ENCODE results near the gene PLIN5. TPM values are rescaled to one million over a fixed set of nuclear protein-coding genes. Genes with fewer than 3 reads are reported as not detected.

PLIN5 gene
- polyA plus RNA-seq, 4 donors: 2.7 to 4.8 (median 3.5) TPM

DNA sequence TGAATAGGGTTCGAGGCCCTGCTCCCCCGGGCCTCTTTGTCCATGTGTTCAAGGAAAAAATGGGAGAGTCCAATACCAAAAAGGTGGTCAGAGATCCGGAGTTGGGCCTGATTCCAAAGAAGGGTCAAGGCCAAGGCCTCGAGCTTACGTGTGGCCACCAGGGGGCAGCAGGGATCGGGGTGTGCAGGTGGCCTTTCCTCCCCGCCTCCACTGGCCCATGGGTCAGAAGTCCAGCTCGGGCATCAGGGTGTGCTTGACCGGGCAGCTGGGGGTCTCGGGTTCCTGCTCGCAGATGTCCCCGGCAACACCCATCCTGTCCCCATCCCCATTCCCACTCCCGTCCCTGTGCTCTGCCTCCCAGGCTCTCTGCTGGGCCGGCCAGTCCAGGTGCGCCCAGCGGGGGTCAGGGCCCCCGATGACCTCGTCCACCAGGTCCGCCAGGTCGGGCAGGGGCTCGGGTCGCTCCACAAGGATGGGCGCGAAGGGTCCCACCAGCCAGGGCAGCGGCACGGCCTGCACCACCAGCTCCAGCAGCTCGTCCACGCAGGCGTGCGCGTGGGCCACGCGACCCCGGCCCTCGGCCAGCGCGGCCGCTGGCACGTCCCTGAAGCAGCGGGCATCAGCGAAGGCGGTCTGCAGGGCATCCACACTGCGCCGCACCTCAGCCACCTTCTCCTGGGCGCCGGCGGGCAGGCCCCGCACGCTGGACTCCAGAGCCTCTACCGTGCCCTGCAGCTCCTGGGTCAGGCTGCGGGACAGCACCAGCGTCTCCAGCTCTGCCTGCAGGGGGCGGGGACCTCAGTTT is 11.5 kb downstream of the PLIN5 start:
- DNase-seq (ENCODE audit: low read depth in 4 of 4, low spot score in 3 of 4): no peak

DNA sequence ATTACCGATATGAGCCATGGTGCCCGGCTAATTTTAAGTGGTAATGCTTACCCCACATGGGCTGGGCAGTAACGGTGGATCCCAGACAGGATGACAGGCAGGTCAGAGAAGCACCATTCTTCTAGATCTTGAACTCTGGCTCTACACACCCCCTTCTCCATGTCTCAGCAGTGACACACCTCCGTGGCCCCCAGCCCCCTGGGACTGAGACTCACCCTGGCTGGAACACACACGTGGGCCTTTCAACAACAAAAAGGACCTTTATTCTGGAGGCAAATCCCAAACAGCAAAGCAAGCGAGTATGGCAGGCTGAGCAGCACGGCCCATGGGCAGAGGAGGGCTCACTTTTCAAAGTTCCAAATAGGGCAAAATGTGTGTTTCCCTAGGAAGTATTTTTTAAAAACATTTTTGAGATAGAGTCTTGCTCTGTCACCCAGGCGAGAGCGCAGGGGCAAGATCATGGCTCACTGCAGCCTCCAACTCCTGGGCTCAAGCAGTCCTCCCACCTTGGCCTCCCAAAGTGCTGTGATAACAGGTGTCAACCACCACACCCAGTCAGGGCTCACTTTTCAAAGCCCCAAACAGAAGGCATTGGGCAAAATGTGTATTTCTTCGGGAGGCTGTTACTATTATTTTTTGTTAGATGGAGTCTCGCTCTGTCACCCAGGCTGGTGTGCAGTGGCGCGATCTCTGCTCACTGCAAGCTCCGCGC is 12.6 kb downstream of the PLIN5 start:
- no peak for DNase-seq (ENCODE audit: low read depth in 4 of 4, low spot score in 3 of 4)

DNA sequence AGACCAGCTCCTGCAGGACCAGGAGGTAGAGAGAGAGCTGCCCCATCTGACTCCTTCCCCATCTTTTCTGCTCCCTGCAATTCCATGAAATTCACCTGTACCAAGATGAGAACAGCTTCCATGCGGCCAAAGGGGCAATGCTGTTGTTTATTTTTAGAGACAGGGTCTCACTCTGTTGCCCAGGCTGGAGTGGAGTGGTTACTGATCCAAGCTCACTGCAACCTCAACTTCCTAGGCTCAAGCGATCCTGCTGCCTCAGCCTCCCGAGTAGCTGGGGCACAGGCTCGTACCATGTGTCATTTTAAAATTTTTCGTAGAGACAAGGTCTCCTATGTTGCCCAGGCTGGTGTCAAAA is 13.2 kb downstream of the PLIN5 start:
- DNase-seq (ENCODE audit: low read depth in 4 of 4, low spot score in 3 of 4): no peak

DNA sequence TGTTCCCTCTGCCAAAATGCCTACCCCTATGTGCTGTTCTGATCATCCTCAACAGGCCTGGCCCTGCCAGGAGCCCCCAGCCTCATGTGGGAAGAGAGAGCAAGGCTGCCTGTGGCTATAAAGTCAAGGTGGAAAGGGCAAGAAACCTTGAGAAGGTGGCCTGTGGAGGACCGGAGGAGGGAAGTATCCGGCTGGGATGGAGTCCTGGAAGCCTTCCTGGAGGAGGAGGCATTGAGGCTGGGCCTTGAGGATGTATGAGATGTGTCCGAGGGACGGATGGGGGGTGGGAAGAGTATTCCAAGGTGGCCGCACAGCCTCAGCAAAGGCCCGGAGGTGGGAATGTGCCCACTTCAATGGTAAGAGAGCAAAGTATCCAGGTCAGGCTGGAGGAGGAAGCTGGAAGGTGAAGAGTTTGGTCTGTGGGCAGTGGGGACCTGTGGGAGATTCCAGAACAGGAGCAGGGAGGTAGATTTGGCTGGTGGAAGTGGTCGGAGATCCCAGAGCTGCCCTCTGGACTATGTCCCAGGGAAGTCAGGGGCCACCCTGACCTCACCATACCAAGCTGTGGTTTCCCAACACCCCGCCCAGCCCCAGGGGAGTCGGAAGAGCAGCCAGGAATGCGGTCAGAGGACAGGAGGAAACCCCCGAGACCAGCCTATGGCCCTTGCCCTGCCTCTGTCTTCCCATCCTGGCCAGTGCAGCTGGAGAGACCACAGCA is 13.7 kb downstream of the PLIN5 start:
- no peak for DNase-seq (ENCODE audit: low read depth in 4 of 4, low spot score in 3 of 4)

DNA sequence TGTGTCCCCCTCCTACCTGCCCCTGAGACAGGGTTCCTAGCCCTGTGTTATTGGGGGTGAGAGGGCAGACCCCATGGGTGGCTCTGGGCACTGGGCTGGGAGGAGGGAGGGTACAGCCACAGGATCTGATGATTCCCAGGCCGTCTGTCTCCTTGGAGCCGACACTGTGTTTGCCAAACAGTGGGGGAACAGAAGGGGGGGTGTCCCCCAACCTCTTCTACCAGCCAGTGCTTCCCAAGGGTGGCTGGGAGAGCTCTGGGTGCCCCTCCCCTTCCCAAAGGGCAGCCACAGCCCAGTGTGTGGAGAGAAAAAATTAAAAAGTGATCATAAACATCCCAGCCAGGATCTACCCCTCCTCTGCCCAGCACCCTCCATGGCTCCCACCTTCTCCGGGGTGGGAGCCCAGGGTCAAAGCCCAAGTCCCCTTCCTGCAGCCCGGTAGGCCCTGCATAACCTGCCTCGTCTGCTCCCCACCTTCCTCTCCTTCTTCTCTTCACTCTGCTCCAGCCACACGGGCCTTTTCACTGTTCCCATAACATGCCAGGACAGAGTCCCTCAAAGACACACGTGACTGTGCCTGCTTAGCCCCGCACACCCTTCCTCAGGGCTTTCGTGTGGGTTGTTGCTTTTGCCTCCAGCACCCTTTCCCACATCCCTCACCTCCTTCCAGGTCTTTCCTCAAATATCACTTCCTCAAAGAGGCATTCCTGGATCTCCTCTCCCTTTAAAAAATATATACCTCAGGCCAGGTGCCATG is 15.3 kb downstream of the PLIN5 start:
- no peak for DNase-seq (ENCODE audit: low read depth in 4 of 4, low spot score in 3 of 4)

DNA sequence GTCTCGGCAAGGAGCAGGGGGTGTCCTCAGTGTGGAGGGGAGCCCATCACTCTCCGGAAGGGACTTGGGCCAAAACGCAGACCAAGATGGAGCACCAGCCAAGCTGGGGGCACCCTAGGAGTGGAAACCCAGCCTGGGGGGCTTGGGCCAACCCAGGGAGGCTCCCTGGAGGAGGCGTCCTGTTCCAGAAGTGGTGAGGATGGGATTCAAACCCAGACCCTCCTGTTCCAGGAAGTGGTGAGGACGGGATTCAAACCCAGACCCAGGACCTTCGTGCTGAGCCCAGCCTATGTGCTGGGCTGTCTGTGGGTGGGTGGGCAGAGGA is 15.9 kb downstream of the PLIN5 start:
- no peak for DNase-seq (ENCODE audit: low read depth in 4 of 4, low spot score in 3 of 4)

DNA sequence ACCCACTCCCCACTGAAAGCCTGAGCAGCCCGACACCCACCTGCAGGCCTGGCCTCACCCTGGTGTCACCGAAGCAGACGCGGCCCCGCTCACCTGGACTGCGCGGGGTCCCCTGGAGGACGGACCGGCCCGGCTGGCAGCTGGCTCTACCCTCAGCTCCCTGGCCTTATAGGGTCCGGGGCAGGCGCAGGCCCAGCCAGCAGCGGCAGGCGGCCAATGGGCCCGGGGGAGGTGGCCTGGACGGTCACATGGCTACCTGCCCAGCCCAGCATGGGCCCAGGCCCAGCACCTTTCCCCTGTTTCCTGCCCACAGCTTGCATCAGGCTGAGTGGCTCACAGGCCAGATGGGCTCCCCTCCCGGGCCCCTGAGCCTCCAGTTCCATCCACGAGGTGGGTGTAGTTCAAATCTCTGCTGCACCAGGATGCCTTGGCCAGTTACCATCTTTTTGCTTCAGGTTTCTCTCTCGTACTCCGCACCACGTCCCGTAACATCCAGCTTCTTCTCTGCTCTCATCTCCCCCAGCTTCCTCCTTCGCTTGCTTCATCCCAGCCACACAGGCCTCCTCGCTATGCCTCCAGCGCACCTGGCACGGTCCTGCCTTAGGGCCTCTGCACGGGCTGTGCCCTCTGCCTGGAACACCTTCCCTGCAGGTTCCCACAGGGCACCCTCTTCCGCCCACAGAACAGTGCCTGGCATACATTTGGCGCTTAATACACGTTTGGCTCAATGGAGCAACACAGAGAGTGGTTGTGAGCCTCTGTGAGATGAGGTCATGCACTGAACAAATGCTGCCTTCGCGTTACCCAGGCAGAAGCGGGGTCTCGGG is 16.5 kb downstream of the PLIN5 start, which contains the start of gene PLIN4:
Gene PLIN4, minus strand, starts transcription at position 142 of the 827 bp plus-strand sequence. CDS start 214 bp downstream, outside the sequence.
- no peak for DNase-seq (ENCODE audit: low read depth in 4 of 4, low spot score in 3 of 4)

DNA sequence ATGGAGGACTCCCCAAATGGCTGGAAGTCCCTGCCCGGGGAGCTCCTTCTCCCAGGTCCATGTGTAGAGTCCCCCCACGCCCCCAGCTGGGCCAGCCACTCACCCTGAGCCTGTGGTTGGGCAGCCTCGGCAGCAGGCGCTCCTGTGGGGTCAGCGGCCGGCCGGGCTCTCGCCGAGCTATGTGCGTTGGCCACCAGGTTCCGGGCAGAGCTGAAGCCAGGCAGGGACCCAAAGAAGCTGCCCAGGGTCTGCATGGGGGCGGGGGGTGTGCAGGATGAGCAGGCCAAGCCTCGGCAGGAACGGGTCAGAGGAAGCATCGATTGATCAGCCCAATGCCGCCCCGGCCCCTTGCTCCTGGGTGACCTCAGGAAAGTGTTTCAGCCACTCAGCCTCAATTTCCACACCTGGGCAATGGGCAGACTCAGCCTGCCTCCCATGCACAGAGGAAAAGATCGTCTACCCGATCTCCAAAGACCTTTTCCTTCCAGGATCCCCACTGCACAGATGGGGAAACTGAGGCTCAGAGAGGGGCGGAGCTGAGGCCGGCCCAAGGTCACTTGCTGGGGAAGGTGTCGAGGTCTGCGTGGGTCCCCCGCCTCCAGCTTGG is 17.5 kb downstream of the PLIN5 start:
- DNase-seq (ENCODE audit: low read depth in 4 of 4, low spot score in 3 of 4): no peak

DNA sequence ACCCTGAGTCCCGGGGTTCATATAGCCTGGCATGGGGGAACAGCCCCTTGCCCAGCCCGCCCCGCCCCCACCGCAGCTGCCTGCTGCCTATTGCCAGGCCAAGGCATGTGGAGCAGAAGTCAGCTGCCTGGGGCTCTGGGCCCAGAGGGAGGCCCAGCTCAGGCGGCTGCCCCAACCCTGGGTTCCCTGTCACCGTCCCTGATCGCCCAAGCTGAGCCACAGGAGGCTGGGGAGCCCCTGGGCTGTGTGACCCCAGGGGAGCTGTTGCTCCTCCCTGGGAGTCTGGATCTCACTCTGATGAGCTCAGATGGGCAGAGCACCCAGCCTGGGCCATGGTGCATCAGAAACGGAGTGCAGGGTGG is 18.1 kb downstream of the PLIN5 start:
- DNase-seq (ENCODE audit: low read depth in 4 of 4, low spot score in 3 of 4): no peak

DNA sequence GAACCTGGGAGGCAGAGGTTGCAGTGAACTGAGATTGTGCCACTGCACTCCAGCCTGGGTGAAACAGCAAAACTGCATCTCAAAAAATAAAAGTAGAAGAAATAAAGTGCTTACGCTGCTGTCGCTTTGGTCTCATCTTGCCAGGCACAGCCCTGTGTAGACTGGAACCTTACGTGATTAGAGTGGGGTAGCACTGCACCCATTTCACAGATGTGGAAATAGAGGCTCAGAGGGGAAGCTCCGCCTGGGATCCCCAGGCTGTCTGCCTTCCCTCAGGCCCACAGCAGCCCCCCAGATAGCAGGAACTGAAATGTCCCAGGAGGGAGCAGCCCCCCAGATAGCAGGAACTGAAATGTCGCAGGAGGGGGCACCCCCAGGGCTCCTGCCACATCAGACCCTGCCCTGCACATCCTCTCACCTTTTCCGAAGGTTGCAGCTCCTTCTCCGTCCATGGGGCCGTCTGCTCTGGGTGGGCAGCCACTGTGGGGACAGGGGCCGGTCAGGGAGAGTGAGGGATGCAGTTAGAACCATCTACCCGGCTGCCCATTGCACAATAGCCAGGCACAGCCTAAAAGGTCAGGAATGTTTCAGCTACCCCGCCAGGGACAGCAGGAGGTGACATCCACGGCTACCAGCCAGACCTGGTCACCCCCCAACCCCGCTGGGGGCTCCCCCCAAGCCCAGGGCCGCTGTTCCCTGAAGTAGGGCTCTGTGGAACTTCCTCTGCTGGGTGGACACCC is 18.7 kb downstream of the PLIN5 start:
- no peak for DNase-seq (ENCODE audit: low read depth in 4 of 4, low spot score in 3 of 4)

DNA sequence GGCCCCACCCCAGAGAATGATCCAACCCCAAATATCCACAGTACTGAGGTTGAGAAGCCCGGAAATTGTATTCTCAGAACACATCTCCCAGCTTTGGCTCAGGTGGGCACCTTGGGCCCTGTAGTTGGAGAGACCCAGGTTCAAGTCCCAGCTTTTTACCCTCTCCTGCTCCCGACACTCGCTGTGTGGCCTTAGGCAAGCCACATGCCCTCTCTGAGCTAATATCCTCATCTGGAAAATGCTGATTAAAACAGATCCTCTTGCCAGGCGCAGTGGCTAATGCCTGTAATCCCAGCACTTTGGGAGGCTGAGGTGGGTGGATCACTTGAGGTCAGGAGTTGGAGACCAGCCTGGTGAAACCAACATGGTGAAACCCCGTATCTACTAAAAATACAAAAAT is 19.3 kb downstream of the PLIN5 start:
- no peak for DNase-seq (ENCODE audit: low read depth in 4 of 4, low spot score in 3 of 4)

DNA sequence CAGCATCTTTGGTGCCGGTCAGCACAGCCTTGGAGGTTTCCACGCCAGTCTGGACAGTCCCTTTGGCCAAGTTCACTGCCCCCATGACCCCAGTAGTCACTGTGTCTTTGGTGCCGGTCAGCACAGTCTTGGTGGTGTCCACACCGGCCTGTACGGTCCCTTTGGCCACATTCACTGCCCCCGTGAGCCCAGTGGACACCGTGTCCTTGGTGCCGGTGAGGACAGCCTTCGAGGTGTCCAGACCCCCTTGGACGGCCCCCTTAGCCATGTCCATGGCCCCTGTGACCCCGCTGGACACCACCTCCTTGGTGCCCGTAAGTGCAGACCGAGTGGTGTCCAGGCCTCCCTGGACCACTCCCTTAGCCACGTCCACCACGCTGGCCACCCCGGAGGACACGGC is 21.8 kb downstream of the PLIN5 start:
- no peak for DNase-seq (ENCODE audit: low read depth in 4 of 4, low spot score in 3 of 4)

DNA sequence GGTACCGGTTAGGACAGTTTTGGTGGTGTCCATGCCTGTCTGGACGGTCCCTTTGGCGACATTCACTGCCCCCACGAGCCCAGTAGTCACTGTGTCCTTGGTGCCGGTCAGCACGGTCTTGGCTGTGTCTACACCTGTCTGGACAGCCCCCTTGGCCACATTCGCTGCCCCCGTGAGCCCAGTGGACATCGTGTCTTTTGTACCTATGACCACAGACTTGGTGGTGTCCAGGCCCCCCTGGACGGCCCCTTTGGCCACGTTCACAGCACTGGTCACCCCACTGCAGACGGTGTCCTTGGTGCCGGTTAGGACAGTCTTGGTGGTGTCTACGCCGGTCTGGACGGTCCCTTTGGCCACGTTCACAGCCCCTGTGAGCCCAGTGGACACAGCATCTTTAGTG is 23.0 kb downstream of the PLIN5 start:
- no peak for DNase-seq (ENCODE audit: low read depth in 4 of 4, low spot score in 3 of 4)

DNA sequence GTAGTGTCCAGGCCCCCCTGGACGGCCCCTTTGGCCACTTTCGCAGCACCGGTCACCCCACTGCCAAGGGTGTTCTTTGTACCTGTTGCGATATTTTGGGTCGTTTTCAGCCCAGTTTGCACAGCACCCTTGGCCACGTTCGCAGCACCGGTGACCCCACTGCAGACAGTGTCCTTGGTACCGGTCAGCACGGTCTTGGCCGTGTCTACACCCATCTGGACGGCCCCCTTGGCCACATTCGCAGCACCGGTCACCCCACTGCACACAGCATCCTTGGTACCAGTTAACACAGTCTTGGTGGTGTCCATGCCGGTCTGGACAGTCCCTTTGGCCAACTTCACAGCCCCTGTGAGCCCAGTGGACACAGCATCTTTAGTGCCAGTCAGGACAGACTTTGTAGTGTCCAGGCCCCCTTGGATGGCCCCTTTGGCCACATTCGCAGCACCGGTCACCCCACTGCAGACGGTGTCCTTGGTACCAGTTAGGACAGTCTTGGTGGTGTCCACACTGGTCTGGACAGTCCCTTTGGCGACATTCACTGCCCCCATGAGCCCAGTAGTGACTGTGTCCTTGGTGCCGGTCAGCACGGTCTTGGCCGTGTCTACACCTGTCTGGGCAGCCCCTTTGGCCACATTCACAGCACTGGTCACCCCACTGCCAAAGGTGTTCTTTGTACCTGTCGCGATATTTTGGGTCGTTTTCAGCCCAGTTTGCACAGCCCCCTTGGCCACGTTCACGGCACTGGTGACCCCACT is 23.5 kb downstream of the PLIN5 start:
- DNase-seq (ENCODE audit: low read depth in 4 of 4, low spot score in 3 of 4): no peak

DNA sequence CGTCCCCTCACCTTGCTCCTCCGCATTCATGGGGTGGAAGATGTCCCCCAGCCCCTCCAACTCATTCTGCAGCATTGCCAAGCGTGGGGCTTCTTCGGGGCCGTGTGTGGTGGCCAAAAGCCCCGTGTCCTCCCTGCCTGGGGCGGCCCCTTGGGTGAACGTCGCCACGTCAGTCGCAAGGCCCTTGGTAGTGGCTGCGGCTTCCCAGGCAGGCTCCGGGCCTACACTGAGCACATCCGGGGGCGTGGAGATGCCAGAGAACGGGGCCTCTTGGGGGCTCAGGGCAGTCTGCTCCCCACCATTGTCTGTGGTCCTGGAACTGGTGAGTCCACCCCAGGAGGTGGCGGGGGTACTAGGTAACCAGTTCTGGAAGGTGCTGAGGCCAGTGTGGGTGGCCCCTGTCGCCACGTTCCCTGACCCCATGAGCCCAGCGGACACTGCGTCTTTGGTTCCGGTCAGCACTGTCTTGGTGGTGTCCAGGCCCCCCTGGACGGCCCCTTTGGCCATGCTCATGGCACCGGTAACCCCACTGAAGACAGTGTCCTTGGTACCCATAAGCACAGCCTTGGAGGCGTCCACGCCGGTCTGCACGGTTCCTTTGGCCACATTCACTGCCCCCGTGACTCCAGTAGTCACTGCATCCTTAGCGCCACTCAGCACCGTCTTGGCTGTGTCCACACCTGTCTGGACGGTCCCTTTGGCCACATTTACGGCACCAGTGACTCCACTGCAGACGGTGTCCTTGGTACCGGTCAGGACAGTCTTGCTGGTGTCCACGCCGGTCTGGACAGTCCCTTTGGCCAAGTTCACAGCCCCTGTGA is 24.4 kb downstream of the PLIN5 start:
- DNase-seq (ENCODE audit: low read depth in 4 of 4, low spot score in 3 of 4): no peak

DNA sequence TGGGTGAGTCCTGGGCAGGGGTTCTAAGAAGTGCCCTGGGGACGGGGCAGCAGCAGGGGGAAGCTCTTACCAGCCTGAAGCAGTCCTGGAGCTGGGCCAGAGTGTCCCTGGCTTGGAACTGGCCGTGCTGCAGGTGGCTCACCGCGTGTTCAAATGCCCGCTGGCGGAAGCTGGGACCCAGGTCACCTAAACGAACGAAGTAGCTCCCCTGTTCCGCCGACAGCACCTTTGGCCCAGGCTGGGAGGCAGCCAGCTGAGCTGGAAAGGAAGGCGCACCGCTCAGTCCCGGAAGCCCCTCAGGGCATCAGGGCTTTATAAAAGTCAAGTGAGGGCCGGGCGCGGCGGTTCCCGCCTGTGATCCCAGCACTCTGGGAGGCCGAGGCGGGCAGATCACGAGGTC is 26.3 kb downstream of the PLIN5 start:
- DNase-seq (ENCODE audit: low read depth in 4 of 4, low spot score in 3 of 4): no peak

DNA sequence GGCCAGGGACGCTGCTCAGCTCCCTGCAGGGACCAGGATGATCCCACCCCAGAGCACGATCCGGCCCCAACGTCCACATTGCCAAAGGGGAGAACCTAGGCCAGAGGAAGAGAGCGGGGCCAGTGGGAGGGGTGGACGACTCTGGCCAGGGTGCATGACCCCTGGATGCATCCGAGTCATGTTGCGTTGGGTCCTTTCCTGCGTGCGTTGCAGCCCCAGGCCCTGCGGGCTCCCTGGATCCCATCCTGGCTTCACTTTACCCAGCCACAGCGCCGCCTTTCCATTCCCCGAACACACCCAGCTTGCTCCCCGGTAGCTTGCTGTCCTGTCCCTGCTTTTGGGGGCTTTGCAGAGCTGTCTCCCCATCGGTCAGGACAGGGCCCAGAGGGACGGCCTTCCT is 27.2 kb downstream of the PLIN5 start:
- no peak for DNase-seq (ENCODE audit: low read depth in 4 of 4, low spot score in 3 of 4)

DNA sequence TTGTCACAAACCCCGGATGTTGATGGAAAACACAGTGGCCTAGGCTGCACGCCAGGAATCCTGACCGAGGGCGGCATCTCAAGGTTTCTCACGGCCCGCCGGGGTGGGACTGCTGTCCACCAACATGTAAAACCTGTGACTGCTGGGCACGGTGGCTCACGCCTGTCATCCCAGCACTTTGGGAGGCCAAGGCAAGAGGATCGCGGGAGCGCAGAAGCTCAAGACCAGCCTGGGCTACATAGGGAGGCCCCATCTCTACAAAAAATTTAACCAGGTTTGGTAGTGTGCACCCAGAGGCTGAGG is 27.9 kb downstream of the PLIN5 start:
- no peak for DNase-seq (ENCODE audit: low read depth in 4 of 4, low spot score in 3 of 4)

All from right renal pelvis (tissue), 4 donors.